Measurements from ENCODE around the gene MAP7D1. TPM values are rescaled to one million over a fixed set of nuclear protein-coding genes. Genes with fewer than 3 reads are reported as not detected.
A peak's percentile ranks its signal among the peaks of the same experiment; 100 is the strongest.

Gene MAP7D1
- polyA plus RNA-seq, 1 of the 3 experiments (the other 2 are of a cell fraction), result 69.9 TPM

DNA sequence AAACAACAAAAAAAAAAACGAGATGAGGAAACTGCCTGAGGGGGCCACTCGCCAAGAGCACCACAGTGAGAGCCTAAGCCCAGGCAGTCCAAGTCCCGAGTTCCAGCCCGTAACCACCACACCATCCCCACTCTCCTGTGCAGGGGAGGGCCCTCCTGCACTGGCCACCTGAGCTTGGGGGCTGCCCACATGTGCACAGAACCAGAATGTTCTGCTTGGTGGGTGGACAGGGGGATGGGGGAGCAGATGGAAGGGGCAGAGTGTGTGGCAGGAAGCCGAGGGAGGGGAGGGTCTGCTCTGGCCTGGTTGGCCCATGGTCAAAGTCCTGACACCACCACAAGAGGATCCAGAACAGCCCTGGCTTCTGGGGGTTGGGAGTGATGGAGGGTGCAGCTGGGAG lies 49.7 kb upstream of the MAP7D1 start (continued):
- TF ChIP-seq, protein P1, sequence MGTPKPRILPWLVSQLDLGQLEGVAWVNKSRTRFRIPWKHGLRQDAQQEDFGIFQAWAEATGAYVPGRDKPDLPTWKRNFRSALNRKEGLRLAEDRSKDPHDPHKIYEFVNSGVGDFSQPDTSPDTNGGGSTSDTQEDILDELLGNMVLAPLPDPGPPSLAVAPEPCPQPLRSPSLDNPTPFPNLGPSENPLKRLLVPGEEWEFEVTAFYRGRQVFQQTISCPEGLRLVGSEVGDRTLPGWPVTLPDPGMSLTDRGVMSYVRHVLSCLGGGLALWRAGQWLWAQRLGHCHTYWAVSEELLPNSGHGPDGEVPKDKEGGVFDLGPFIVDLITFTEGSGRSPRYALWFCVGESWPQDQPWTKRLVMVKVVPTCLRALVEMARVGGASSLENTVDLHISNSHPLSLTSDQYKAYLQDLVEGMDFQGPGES (IDR thresholded peaks at IDR 0.05; ENCODE audit: low read depth, low read length), result no peak
- no peak for TF ChIP-seq SIN3A (IDR thresholded peaks at IDR 0.05; ENCODE audit: borderline replicate concordance, low read depth, low read length)
- TF ChIP-seq, protein P2, sequence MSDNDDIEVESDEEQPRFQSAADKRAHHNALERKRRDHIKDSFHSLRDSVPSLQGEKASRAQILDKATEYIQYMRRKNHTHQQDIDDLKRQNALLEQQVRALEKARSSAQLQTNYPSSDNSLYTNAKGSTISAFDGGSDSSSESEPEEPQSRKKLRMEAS (IDR thresholded peaks at IDR 0.05; ENCODE audit: low read depth), result no peak

DNA sequence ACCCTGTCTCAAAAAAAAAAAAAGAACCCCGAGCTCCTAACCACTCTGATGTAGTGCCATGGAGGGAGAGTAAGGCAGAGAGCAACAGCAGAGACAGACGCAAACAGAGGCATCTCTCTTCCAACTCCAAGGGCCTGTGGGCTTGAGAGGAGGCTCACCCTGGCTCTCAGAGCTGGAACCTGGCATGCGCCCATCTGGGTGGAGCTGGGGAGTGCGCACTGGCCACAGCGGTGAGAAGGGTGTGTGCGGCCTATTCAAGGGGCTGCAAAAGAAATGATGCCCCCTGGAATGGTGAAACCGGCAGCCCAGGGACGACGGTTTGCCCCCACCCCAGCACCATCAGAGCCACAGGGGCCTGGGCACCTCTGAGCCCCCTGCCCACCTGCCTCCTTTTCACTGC lies 48.6 kb upstream of the MAP7D1 start:
- peaks cover 2% of the 10 kb centered on the region for H3F3A ChIP-seq (replicated peaks; ENCODE audit: insufficient read depth)
- POLR2A ChIA-PET, result interaction anchor here (0.7 kb wide), 1 partner anchor 11 kb away, joined by 4 read pairs; no protein-coding TSS in a partner anchor
- no peaks in the 10 kb centered on the region for H3K27me3 ChIP-seq (ENCODE audit: insufficient read depth)
- CTCF ChIA-PET, result interaction anchor here (0.9 to 32.6 kb wide), 3 partner anchors 7 to 41 kb away, joined by 4 to 700 read pairs (median 6); partner anchors contain the start of gene TRAPPC3
- TF ChIP-seq RAD21 (IDR thresholded peaks at IDR 0.05; ENCODE audit: low read length), result no peak
- TF ChIP-seq NRF1 (IDR thresholded peaks at IDR 0.05; ENCODE audit: low read depth, low read length), result no peak
- no peak for TF ChIP-seq RCOR1 (IDR thresholded peaks at IDR 0.05; ENCODE audit: low read length)
- no peak for TF ChIP-seq RXRA (IDR thresholded peaks at IDR 0.05; ENCODE audit: borderline replicate concordance, low read depth)
- no peak for TF ChIP-seq CHD2 (IDR thresholded peaks at IDR 0.05; ENCODE audit: low read length, partially characterized antibody)
- TF ChIP-seq POLR2AphosphoS5 (IDR thresholded peaks at IDR 0.05; ENCODE audit: low read depth, low read length), result no peak
- no peak for TF ChIP-seq GABPA (IDR thresholded peaks at IDR 0.05; ENCODE audit: low read depth)
- TF ChIP-seq EZH2phosphoT487 (IDR thresholded peaks at IDR 0.05; ENCODE audit: borderline replicate concordance, low read depth), result no peak
- no peak for TF ChIP-seq GATA2 (CRISPR knock-in tag; IDR thresholded peaks at IDR 0.05)
- H3K4me3 ChIP-seq (ENCODE audit: low read depth in 2 of 2, low read length in 1 of 2), result no peak overlapping the region
- H3K4me1 ChIP-seq (ENCODE audit: control insufficient read depth in 1 of 2, insufficient read depth in 2 of 2, low read depth in 1 of 2, low read length in 1 of 2), result peaks cover 6 to 13% of the 10 kb centered on the region in 2 experiments; a peak in 3 of 4 replicates
- H3K9ac ChIP-seq, result no peak overlapping the region
- H3K36me3 ChIP-seq (replicated peaks in 1 of 2; ENCODE audit: control insufficient read depth in 1 of 2, insufficient read depth in 2 of 2, low read length in 1 of 2), result no peaks in the 10 kb centered on the region
- no peaks in the 10 kb centered on the region for H3K79me2 ChIP-seq (ENCODE audit: insufficient read depth)
- 89% methylated on average over 3 of the region's 9 CpGs for WGBS (ENCODE audit: low lambda C conversion rate)
- H2AFZ ChIP-seq (ENCODE audit: low read depth), result no peak overlapping the region
- no peak overlapping the region for H3K27ac ChIP-seq (ENCODE audit: low read depth in 2 of 2, low read length in 1 of 2)
- H3K4me2 ChIP-seq, result no peak overlapping the region
- DNase-seq, result no peak
- no peaks in the 10 kb centered on the region for H4K20me1 ChIP-seq (ENCODE audit: insufficient read depth)
- no peaks in the 10 kb centered on the region for H3K9me3 ChIP-seq
- no peaks in the 10 kb centered on the region for H3K9me2 ChIP-seq

DNA sequence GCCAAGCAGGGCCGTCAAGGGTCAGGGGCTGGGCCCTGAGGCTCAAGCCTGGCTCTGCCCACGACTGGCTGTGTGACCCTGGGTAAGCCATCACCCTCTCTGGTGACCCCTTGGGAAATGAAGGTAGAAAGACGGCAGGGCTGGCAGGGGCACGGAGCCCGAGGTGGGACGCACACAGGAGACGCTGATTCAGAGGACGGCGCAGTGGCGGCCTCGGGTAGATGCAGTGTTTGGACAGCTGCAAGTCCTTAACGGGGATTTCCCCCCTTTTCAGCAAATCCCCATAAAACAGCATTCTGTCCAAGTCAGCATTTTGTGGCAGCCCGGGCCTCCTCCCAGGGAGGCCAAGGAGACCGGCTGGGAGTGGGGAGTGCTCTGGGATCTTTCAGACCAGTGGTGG lies 47.6 kb upstream of the MAP7D1 start:
- Histone ChIP-seq H3K27ac (ENCODE audit: low read depth in 2 of 2, low read length in 1 of 2) (no peak overlapping the region), H3K9me2 (no peaks in the 10 kb centered on the region), H3K9ac (no peak overlapping the region), H3K4me3 (ENCODE audit: low read depth in 2 of 2, low read length in 1 of 2) (no peak overlapping the region), H4K20me1 (ENCODE audit: insufficient read depth) (no peaks in the 10 kb centered on the region), H3K9me3 (no peaks in the 10 kb centered on the region), H3K4me1 (ENCODE audit: control insufficient read depth in 1 of 2, insufficient read depth in 2 of 2, low read depth in 1 of 2, low read length in 1 of 2) (peaks cover 6 to 13% of the 10 kb centered on the region in 2 experiments; a peak in 3 of 4 replicates), H3K4me2 (0 out of 2 replicates have a peak overlapping the region, but pooled peaks have one; percentile 43), H3F3A (replicated peaks; ENCODE audit: insufficient read depth) (peaks cover 2% of the 10 kb centered on the region), H2AFZ (ENCODE audit: low read depth) (no peak overlapping the region), H3K79me2 (ENCODE audit: insufficient read depth) (no peaks in the 10 kb centered on the region), H3K36me3 (replicated peaks in 1 of 2; ENCODE audit: control insufficient read depth in 1 of 2, insufficient read depth in 2 of 2, low read length in 1 of 2) (no peaks in the 10 kb centered on the region), H3K27me3 (ENCODE audit: insufficient read depth) (no peaks in the 10 kb centered on the region)
- ChIA-PET CTCF (interaction anchor here (1.7 to 32.6 kb wide), 2 partner anchors 27 to 41 kb away, joined by 4 to 700 read pairs; partner anchors contain the start of gene TRAPPC3), POLR2A (no interaction called here)
- DNase-seq, result no peak
- WGBS (ENCODE audit: low lambda C conversion rate), result 90% methylated on average over 12 of the region's 14 CpGs
- TF ChIP-seq YY1 (IDR thresholded peaks at IDR 0.05; ENCODE audit: low read depth), result no peak
- TF ChIP-seq TEAD4 (IDR thresholded peaks at IDR 0.05; ENCODE audit: borderline replicate concordance, insufficient read depth), result no peak
- TF ChIP-seq, protein P3, sequence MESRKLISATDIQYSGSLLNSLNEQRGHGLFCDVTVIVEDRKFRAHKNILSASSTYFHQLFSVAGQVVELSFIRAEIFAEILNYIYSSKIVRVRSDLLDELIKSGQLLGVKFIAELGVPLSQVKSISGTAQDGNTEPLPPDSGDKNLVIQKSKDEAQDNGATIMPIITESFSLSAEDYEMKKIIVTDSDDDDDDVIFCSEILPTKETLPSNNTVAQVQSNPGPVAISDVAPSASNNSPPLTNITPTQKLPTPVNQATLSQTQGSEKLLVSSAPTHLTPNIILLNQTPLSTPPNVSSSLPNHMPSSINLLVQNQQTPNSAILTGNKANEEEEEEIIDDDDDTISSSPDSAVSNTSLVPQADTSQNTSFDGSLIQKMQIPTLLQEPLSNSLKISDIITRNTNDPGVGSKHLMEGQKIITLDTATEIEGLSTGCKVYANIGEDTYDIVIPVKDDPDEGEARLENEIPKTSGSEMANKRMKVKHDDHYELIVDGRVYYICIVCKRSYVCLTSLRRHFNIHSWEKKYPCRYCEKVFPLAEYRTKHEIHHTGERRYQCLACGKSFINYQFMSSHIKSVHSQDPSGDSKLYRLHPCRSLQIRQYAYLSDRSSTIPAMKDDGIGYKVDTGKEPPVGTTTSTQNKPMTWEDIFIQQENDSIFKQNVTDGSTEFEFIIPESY (IDR thresholded peaks at IDR 0.05; ENCODE audit: borderline replicate concordance, low read depth), result no peak
- TF ChIP-seq, protein P4, sequence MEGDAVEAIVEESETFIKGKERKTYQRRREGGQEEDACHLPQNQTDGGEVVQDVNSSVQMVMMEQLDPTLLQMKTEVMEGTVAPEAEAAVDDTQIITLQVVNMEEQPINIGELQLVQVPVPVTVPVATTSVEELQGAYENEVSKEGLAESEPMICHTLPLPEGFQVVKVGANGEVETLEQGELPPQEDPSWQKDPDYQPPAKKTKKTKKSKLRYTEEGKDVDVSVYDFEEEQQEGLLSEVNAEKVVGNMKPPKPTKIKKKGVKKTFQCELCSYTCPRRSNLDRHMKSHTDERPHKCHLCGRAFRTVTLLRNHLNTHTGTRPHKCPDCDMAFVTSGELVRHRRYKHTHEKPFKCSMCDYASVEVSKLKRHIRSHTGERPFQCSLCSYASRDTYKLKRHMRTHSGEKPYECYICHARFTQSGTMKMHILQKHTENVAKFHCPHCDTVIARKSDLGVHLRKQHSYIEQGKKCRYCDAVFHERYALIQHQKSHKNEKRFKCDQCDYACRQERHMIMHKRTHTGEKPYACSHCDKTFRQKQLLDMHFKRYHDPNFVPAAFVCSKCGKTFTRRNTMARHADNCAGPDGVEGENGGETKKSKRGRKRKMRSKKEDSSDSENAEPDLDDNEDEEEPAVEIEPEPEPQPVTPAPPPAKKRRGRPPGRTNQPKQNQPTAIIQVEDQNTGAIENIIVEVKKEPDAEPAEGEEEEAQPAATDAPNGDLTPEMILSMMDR (IDR thresholded peaks at IDR 0.05), result no peak
- no peak for TF ChIP-seq NRF1 (IDR thresholded peaks at IDR 0.05; ENCODE audit: low read depth, low read length)
- no peak for TF ChIP-seq RCOR1 (IDR thresholded peaks at IDR 0.05; ENCODE audit: low read length)
- TF ChIP-seq GATA2 (CRISPR knock-in tag; IDR thresholded peaks at IDR 0.05), result no peak
- no peak for TF ChIP-seq JUND (IDR thresholded peaks at IDR 0.05)
- TF ChIP-seq, protein P5, sequence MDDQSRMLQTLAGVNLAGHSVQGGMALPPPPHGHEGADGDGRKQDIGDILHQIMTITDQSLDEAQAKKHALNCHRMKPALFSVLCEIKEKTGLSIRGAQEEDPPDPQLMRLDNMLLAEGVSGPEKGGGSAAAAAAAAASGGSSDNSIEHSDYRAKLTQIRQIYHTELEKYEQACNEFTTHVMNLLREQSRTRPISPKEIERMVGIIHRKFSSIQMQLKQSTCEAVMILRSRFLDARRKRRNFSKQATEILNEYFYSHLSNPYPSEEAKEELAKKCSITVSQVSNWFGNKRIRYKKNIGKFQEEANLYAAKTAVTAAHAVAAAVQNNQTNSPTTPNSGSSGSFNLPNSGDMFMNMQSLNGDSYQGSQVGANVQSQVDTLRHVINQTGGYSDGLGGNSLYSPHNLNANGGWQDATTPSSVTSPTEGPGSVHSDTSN (IDR thresholded peaks at IDR 0.05), result no peak

Data from SK-N-SH (cell line).